ENCODE results near the gene ROBO2.

Gene ROBO2

GRCh38 chr3:77139624-77140023, 99.7 kb downstream of the ROBO2 start:
- no peak overlapping the region for H3K4me3 ChIP-seq (ENCODE audit: low read length)
- no peak for DNase-seq (ENCODE audit: low read depth)
- TF ChIP-seq CTCF (IDR thresholded peaks at IDR 0.05; ENCODE audit: insufficient read depth, low read depth, low read length, missing control alignments), result no peak

- TF ChIP-seq CTCF (IDR thresholded peaks at IDR 0.05; ENCODE audit: insufficient read depth, low read depth, low read length, missing control alignments), result no peak
- H3K4me3 ChIP-seq (ENCODE audit: low read length), result no peak overlapping the region
- no peak for DNase-seq (ENCODE audit: low read depth)
These were observed 101.5 kb downstream of the ROBO2 start for GRCh38 chr3:77141423-77141822.

- DNase-seq (ENCODE audit: low read depth), result no peak
- no peak overlapping the region for H3K4me3 ChIP-seq (ENCODE audit: low read length)
- TF ChIP-seq CTCF (IDR thresholded peaks at IDR 0.05; ENCODE audit: insufficient read depth, low read depth, low read length, missing control alignments), result no peak
These were observed 102.7 kb downstream of the ROBO2 start for GRCh38 chr3:77142578-77142977.

GRCh38 chr3:77146004-77146403, 106.1 kb downstream of the ROBO2 start:
- no peak for TF ChIP-seq CTCF (IDR thresholded peaks at IDR 0.05; ENCODE audit: insufficient read depth, low read depth, low read length, missing control alignments)
- no peak overlapping the region for H3K4me3 ChIP-seq (ENCODE audit: low read length)
- no peak for DNase-seq (ENCODE audit: low read depth)

GRCh38 chr3:77147836-77148578, 108.1 kb downstream of the ROBO2 start:
- TF ChIP-seq CTCF (IDR thresholded peaks at IDR 0.05; ENCODE audit: insufficient read depth, low read depth, low read length, missing control alignments), result no peak
- peak; percentile 50 for DNase-seq (ENCODE audit: low read depth)
- no peak overlapping the region for H3K4me3 ChIP-seq (ENCODE audit: low read length)

GRCh38 chr3:77149382-77149781, 109.5 kb downstream of the ROBO2 start:
- H3K4me3 ChIP-seq (ENCODE audit: low read length), result no peak overlapping the region
- DNase-seq (ENCODE audit: low read depth), result no peak
- TF ChIP-seq CTCF (IDR thresholded peaks at IDR 0.05; ENCODE audit: insufficient read depth, low read depth, low read length, missing control alignments), result no peak

GRCh38 chr3:77150028-77150427, 110.1 kb downstream of the ROBO2 start:
- no peak overlapping the region for H3K4me3 ChIP-seq (ENCODE audit: low read length)
- DNase-seq (ENCODE audit: low read depth), result no peak
- TF ChIP-seq CTCF (IDR thresholded peaks at IDR 0.05; ENCODE audit: insufficient read depth, low read depth, low read length, missing control alignments), result no peak
